22Rv1 (cell line): ENCODE measurements around the gene HS6ST3.

Source experiments
- ZFX ChIP-seq: fragments of 450-650 bp; IDR thresholded peaks from 2 replicates; pipeline ENCODE4 v1.6.1; 2017; ENCODE audit warnings: antibody characterized with exemption, borderline replicate concordance
- TF ChIP-seq, protein P1 (sequence below): fragments of 450-650 bp; IDR thresholded peaks from 2 replicates; pipeline ENCODE4 v1.5.1; 2017; ENCODE audit warnings: mild to moderate bottlenecking

DNA sequence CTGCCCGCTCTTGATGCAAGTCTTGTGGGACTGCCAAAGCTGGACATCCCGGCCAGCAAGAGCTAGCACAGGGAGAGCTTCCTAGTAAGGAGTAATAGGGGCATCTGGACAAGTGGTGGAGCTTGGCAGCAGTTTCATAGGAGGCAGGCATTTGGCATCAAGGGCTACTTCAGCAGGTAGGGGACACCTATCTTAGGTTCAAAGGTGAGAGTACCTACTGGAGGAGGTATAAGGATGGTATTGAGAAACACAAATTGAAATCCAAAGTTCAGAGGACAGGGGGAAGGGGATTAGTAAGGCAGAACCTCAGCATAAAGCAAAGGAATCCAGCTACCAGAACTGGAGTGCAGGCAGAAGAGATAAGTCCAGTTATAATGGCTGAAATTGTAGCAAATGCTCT is 462.7 kb downstream of the HS6ST3 start:
- TF ChIP-seq, protein P1, sequence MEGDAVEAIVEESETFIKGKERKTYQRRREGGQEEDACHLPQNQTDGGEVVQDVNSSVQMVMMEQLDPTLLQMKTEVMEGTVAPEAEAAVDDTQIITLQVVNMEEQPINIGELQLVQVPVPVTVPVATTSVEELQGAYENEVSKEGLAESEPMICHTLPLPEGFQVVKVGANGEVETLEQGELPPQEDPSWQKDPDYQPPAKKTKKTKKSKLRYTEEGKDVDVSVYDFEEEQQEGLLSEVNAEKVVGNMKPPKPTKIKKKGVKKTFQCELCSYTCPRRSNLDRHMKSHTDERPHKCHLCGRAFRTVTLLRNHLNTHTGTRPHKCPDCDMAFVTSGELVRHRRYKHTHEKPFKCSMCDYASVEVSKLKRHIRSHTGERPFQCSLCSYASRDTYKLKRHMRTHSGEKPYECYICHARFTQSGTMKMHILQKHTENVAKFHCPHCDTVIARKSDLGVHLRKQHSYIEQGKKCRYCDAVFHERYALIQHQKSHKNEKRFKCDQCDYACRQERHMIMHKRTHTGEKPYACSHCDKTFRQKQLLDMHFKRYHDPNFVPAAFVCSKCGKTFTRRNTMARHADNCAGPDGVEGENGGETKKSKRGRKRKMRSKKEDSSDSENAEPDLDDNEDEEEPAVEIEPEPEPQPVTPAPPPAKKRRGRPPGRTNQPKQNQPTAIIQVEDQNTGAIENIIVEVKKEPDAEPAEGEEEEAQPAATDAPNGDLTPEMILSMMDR: no peak
- no peak for TF ChIP-seq ZFX
